Uterus (tissue), 2 donors: ENCODE measurements around the gene FOXP2.

Source experiments
- CTCF ChIP-seq, 4 experiments: fragments of 200-600 bp in 2 of 4; fragments of 450-650 bp in 2 of 4; sonication (generic) in 2 of 4; IDR thresholded peaks; one replicate each; pipeline ENCODE4 v1.5.1; 2016 to 2019; ENCODE audit warnings: antibody characterized with exemption in 4 of 4, mild to moderate bottlenecking in 2 of 4, moderate library complexity in 1 of 4
- POLR2A ChIP-seq, 2 donors: fragments of 450-650 bp; IDR thresholded peaks; one replicate each; pipeline ENCODE4 v1.6.1; 2016; ENCODE audit warnings: antibody characterized with exemption in 2 of 2, mild to moderate bottlenecking in 1 of 2, moderate library complexity in 1 of 2

DNA sequence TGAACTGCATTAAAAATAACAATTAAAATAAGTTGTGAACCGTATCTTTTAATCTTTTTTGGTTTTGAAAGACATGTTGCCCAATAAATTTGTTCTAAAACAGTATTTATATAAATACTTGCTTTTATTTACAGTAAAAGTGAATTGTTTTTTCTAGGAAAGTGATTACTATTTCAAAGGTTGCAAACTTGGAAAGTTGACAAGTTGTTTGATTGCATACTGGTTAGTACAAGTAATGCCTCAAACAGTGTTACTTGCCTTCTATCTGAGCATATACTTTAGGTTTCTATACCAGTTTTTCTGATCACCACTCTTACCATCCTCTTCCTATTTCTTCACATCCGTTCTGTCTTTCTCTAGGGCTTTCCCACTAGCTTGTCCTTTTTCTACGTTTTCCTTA is 212.6 kb downstream of the FOXP2 start:
- TF ChIP-seq CTCF (IDR thresholded peaks at IDR 0.05) (no peak), POLR2A (IDR thresholded peaks at IDR 0.05) (no peak)
